NCI-H1105 (cell line): Measurements from ENCODE around the gene MAD1L1.

Source experiments
- DNase-seq: peaks from one replicate; lab custom pipeline; 2025; lab: John Stamatoyannopoulos, UW

Gene MAD1L1

DNA sequence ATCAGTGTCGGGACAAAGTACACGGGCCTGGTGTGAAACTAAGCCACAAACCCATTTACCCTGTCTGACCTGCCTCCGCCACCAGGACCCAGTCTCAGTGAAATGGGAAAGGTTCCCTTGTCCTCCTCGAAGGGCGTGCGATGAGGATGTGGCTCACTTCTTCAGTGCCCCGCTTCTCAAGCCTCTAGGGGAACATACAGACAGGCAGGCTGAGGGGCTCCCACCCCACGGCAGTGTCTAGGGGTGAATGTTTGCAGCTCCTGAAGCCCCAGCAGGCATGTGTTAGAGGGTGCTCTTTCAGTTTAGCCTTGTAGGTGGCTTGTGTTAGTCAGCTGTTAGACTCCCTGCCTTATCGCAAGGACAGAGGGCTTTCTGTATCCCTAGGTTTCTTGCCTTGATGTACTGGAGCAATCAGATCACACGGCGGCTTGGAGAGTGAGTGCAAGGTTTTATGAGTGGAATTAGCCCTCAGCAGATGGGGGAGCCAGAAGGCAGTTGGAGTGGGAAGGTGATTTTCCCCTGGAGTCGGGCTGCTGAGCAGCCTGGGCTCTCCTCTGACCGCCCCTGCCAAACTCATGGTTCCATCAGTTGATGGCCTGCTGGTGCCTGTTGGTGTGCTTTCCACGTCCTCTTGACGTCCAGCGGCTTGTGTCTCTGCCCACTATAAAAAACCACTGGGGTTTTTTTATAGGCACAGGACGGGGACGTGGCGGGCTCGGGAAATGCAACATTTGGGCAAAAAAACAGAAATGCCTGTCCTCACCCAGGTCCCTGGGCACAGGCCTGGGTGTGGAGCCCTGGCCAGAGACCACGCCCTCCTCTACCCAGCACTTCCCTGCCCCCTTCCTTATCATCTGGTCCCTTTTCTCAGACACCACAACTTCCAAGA, 10.0 kb upstream of the MAD1L1 start:
- no peak for DNase-seq

DNA sequence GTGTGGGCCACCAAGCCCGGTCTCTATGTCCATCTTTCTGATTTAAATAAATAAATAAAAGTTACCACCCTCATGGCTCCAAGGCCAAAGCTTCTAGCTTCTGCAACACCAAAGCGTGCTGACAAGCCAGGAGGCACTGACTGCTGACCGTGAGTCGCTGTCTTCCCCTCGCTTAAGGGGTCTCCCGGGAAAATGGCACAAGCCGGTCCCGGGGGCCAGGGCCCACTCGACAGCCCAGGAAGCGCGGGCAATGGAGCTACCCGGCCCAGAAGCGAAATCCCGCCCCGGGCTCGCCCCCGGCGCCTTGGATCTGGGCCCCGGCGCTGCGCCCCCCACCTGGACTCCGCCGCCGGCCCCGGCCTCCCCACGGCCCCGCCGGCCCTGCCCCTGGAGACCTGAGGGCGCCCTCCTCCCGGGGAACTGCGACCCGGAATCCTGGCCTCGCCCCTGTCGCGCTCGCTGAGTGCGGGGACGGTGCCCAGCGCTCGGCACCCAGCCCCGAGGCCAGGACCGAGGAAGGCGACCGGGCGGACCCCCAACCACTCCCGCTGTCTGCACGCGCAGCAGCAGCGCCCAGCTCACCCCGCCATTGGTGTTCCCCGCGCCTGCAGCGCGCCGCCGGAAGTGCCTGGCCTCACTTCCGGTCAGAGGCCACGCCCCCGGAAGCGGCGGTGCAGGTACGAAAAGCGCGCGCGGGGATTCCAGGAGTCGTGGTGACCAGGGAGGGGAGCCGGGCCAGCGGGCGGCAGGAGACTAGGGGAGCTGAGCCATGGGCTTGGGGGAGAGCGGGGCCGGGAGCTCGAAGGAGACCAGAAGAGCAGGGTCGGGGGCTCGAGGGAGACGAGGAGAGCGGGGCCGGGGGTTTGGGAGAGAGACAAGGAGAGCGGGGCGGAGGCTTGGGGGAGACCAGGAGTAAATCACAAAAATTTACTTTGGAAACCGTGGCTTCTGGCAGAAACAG, 9.1 kb upstream of the MAD1L1 start, which contains the start of the genes MRM2 and NUDT1:
MRM2 (minus strand) TSS at position 626 of the 961 bp plus-strand sequence; CDS start at position 590, 36 bp downstream.
NUDT1 (plus strand) TSS at position 647 of the 961 bp plus-strand sequence. CDS start 2,349 bp downstream, outside the sequence.
- DNase-seq = peak; percentile 66

GRCh38 chr7:2239242-2239641, 6.5 kb upstream of the MAD1L1 start:
- no peak for DNase-seq

- DNase-seq = no peak
Observed at GRCh38 chr7:2237109-2237602, 4.4 kb upstream of the MAD1L1 start.

GRCh38 chr7:2233926-2234325, 1.2 kb upstream of the MAD1L1 start:
- no peak for DNase-seq

DNA sequence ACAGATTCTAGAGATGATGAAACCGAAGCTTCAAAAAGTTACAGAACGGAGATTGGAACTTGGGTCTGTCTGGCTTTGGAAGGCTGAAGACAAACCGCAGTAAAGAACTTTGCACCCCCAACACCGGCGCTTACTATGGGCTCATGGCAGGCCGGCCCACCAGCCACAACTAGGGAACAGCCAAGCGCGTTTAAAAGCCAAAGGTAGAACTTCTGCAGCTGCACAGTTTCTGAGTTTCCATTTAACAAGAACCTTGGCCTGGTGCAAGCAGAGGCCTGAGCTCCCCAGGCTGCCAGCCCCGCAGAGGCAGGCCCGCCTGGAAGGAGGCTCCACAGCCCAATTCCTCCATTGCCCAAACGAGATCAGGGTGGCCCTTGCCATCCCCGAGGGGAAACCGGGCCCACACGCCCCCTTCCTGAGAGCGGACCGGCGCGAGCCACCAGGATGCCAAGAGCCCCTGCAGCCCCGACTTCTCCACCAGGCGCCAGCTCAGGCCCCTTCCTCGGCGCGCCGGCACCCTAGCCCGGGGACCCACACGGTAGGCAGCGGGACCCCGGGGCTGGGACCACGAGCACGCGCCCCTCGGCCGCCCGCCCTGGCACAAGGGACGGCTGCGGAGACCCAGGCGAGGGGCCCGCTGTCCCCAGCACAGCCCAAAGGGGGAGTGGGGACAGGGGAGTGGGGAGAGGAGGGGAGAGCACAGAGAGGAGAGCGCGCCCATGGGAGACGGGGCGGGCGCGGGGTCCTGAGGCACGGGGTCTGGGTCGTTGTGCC, 566 bp downstream of the MAD1L1 start:
- peak; percentile 45 for DNase-seq

GRCh38 chr7:2230882-2231281, 1.9 kb downstream of the MAD1L1 start:
- DNase-seq = no peak

- DNase-seq = no peak
Observed at GRCh38 chr7:2230226-2230625, 2.5 kb downstream of the MAD1L1 start.

GRCh38 chr7:2229467-2229866, 3.3 kb downstream of the MAD1L1 start:
- no peak for DNase-seq

GRCh38 chr7:2228921-2229320, 3.8 kb downstream of the MAD1L1 start:
- DNase-seq = no peak

DNA sequence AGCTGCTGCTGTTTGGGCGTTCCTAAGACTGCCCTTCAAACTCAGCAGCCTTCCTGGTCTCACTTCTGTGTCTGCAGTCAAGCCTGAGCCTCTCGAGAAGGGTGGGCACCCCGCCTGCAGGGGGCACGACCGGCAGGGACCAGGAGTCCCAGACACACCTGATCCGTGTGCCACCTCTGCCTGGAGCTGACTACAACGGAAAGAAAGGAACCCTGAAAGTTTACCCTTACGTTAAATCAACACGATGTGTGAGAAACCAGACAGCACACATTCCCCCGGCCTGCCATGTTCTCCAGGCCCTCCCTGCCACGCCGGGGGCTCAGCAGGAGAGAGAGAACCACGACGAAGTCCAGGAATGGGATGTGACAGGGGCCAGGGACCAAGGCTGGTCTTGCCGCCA, 5.0 kb downstream of the MAD1L1 start:
- no peak for DNase-seq

DNA sequence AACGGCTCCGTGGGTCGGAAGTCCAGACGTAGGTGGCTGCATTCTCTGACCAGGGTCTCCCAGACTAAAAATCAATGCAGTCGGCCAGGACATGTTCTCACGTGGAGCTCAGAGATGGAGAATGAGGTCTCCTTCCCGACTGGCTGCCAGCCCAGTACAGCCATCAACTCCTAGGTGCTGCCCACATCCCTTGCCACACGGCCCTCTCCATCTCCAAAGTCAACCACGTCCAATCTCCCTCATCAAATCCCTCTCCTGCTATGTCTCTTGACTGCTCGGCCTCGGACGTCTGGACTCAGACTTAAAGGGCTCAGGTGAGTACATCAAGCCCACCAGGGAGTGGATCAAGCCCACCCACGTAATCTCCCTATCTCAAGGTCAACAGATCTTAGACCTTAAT, 6.9 kb downstream of the MAD1L1 start:
- DNase-seq = no peak

- no peak for DNase-seq
Observed at GRCh38 chr7:2225336-2225735, 7.4 kb downstream of the MAD1L1 start.

GRCh38 chr7:2224934-2225333, 7.8 kb downstream of the MAD1L1 start:
- no peak for DNase-seq

DNA sequence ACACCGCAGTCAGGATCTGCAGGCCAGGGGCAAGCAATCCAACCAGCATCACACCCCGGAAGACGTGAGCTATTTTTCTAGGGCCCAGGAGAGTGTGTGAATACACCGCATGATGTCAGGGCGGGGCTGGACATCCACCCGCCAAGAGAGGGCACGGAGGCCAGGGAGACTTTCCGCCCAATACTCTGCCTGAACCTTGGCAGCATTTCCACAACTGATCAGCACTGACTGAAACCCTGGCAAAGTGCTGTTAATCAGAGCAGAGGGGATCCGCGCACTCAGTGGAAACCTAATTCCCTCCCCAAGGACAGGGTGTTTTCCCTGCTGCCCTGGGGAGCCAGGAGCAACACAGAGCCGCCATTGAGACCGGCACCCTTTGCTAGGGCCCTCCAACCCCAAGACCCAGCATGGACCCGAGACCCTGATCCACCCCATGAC, 8.2 kb downstream of the MAD1L1 start:
- no peak for DNase-seq

- no peak for DNase-seq
Observed at GRCh38 chr7:2223321-2223720, 9.4 kb downstream of the MAD1L1 start.

DNA sequence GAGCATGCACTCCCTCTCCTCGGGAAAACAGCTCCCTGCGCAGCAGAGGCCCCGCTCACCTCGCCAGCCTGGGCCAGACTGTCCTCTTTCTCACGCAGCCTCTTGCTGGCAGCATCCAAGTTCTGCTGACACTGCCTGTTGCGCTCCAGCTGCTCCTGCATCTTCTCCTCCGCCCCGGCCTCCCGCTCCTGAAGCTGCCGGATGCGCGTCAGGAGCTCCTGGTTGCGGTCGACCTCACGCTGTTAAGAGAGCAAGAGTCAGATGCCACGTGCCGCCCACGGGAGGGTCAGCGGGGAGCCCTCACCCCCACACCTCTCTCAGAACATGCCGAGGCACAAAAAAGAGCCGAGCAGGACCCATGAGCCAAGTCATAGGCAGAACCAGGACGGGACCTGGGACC, 10.2 kb downstream of the MAD1L1 start:
- no peak for DNase-seq

- DNase-seq = no peak
Observed at GRCh38 chr7:2220954-2221353, 11.8 kb downstream of the MAD1L1 start.

- DNase-seq = no peak
Observed at GRCh38 chr7:2220506-2220905, 12.2 kb downstream of the MAD1L1 start.

- DNase-seq = no peak
Observed at GRCh38 chr7:2220030-2220429, 12.7 kb downstream of the MAD1L1 start.

GRCh38 chr7:2219606-2220005, 13.1 kb downstream of the MAD1L1 start:
- DNase-seq = no peak

DNA sequence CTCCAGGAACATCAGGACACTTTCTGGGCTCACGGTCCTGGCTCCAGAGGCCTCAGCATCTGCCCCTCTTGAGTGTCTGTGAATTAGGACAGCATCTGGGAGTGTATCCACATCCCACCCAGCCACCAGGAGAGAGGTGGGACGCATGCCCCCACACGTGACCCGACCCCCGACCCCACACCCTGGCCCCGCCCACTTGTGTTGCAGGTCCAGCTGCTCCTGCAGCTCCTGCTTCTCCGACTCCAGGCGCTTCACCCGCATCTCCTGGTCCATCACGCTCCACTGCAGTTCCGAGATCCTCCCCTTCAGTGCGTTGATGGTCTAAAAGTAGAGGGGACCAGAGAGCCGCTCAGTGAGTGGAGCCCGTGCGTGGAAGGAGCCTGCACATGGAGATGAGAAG, 13.6 kb downstream of the MAD1L1 start:
- DNase-seq = no peak
